Non-pigmented ciliary epithelial cell (primary cell): ENCODE data around the gene ARL13B.
"Not testable (repeated sequence)": the region's sequence is repeated elsewhere in the genome, so short reads cannot be mapped to it uniquely, and the experiment has no call there.

Experiments
- DNase-seq: peaks from one replicate; pipeline ENCODE4 v3.0.0-alpha.2; 2010; ENCODE audit warnings: low read depth

ARL13B gene

GRCh38 chr3:94001191-94001590, 21.2 kb downstream of the ARL13B start:
- no peak for DNase-seq

GRCh38 chr3:94001827-94002495, 22.0 kb downstream of the ARL13B start:
- DNase-seq = no peak

GRCh38 chr3:94004301-94004910, 24.5 kb downstream of the ARL13B start:
- no peak for DNase-seq

DNA sequence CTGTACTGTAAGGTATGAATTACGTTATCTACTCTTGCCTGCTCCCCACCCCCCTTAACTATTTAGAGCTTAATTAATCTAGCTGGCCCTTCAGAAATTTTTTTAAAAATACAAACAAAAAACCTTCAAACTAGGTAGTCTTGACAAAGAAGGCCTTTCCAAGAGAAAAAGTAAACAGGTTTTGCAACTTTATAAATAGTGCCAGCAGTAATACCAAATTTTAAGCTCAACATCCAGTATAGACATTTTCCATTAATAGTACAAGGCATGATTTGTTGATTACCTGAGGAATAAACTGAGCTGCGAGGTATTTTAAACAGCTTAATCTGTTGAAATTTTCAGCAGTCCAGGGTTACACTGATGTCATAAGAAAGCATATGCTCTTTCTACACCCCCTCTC, 28.3 kb downstream of the ARL13B start:
- DNase-seq = no peak

- no peak for DNase-seq
Observed at GRCh38 chr3:94009608-94010007, 29.7 kb downstream of the ARL13B start.

- no peak for DNase-seq
Observed at GRCh38 chr3:94011233-94011711, 31.3 kb downstream of the ARL13B start.

DNA sequence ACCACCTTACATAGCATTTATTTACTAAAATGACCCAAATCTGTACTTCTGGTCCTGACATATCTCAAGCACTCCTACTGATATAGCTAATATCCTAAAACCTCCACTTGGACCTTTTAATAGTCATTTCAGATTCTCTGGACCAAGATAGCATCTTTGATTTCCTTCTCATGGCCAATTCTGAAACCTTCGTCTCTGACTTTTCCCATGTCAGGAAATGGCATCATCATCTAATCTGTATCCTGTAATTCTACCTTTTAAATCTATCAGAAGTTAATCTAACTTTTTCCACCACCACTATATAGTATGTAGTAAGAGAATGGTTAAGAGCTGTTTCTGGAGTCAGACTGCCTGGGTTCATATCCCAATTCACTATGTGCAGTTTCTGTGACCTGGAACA, 32.2 kb downstream of the ARL13B start:
- no peak for DNase-seq

DNA sequence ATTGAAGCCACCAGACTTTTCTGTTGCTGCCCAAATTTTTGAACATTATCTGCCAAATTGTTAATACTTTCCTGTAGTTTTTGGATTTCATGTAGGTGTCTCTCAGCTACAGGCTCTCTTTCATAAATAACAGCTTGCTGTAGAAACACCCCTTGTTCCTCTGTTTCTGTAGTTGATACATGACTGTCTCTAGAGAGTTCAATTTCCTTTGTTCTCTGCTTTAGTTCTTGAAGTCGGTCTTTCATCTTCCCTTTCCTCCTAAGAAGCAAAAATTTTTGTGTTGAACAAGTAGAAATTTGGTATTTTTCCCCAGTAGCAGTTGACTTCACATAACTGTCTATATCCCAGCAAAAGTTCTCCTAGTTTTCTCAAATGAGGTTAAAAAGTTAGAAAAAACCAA, 35.1 kb downstream of the ARL13B start:
- DNase-seq = no peak

DNA sequence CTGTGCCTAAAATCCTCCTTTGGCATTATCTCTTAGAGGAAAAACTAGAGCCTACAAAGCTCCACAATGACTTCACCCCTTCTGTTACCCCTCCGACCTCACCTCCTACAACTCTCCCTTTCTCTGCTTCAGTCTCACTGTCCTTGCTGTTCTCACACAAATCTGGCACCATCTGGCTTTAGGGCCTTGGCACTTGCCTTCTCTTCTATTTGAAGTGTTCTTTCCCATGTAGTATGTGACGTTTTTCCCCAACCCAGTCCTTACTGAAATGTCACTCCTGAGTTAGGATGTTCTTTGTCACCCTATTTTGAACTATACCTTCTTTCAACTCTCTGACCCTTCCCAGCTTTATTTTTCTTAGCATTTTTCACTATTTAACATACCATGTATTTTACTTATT, 39.7 kb downstream of the ARL13B start:
- DNase-seq = no peak

DNA sequence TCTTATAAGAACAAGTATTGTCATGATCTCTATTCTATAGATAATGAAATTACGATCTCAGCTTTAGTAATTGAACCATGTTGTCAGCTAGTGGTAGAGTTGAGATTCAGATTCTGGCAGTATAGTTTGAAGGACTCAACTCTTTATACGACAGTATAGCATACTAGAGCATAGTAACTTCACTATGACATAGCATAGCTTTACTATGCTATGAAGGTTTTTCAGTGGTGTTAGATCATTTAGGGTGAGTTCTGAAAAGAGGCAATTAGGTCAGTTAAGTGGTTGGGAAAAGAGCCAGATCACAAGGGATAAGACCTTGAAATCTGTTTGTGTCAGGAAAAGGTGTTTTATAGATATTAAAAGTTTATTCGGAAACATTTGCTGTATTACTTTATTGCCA, 40.3 kb downstream of the ARL13B start:
- no peak for DNase-seq

GRCh38 chr3:94024385-94024784, 44.4 kb downstream of the ARL13B start:
- no peak for DNase-seq

DNA sequence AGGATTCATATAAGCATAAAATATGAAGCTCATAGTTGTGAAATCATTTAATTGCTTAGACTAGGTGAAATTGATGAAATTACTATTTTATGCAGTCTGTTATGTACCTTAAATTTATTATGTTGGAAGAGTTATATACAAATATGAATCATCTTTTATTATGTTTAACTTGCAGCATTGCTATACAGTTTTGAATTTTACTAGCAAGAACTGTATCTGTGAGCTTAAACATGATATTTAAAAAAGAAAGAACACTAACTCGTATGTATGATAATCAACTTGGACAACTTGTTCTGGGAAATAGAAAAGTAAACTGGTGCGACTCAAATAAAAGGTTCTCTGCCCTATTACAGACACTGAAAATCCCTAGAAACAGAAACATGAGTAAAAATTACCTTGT, 46.7 kb downstream of the ARL13B start:
- no peak for DNase-seq

DNA sequence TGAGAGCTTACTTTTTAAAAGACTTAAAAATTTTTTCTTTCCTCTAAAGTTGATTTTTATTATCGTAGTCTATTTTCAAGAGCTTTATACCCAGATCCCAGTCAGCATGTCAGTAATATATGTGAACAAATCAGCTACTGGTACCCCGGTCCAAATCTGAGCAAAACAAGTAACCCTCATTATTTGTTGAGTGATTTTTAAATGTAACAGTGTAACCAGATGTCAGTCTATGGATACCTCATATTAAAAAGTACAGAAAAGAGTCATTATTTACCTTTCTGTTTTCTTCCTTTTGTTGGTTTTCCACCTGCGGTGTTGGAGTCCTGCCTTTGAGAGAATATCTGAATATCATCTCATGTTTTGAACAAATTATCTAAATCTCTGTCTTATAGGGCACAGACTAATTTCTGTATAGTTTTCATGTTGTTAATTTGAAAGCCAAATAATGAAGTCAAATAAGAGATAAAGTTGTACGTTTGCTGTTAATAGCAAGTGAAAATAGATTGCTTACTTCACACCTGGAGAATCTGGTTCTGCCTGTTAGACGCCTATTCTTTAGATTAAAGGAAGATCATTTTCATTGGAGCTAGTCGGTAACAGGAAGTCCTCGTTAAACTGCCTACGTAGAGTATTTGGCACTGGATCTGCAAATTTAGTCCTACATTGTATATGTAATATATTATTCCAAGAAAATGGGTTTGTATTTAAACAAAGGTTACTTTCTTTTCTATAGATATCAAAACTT, 48.3 kb downstream of the ARL13B start, which contains the start of gene STX19:
Gene STX19 (minus strand): TSS at position 505 of the 745 bp plus-strand sequence. CDS start 13,328 bp downstream, outside the sequence.
- DNase-seq = no peak

DNA sequence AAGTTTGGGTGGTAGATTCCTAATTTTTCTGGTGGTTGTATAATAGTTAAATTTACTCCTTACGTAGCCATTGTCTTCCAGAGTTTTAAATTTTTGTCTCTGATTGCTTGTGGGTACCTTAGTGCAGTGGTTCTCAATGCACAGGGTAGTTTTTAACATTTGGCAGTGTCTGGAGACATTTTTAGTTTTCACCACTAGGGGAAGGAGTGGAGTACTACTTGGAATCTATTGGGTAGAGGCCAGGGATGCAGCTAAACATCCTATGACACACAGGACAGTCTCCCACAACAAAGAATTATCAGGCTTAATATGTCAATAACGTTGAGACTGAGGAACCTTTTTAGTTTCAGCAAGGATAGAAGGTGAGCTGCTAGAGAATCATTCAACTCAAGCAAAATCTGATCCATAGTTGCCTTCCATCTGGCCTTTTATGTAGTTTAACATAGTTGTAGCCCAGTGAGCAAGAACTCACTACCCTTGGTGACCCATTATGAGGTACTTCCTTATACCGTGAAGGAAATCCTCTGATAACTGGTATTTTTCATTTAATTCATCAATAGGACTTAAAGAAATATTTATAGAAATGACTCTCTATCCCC, 57.1 kb downstream of the ARL13B start:
- no peak for DNase-seq

GRCh38 chr3:94043285-94043684, 63.3 kb downstream of the ARL13B start:
- no peak for DNase-seq

- DNase-seq = not testable (repeated sequence)
Observed at GRCh38 chr3:94044100-94044936, 64.4 kb downstream of the ARL13B start.

GRCh38 chr3:94046533-94046932, 66.6 kb downstream of the ARL13B start:
- DNase-seq = no peak

GRCh38 chr3:94049267-94049666, 69.3 kb downstream of the ARL13B start:
- no peak for DNase-seq

DNA sequence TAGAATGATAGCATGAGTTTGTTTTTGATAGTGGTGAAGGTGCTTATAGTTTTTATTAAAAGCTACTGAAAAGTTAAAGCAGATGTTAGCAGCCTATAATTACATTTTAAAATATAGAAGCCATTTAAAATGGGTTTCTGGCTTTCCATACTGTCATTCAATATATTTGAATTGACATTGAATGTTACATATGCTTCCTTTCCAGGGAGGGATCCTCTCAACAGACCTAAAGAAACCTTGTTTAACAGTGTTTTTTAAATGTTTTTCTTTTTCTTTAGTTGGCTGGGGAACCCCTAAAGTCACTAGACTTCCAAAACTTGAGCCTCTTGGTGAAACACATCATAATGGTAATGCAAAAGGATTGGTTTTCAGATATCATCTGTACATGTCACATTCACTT, 70.6 kb downstream of the ARL13B start:
- DNase-seq = no peak

GRCh38 chr3:94061297-94061696, 81.3 kb downstream of the ARL13B start:
- DNase-seq = no peak

- DNase-seq = peak; percentile 93
Observed at GRCh38 chr3:94062513-94063404, 82.8 kb downstream of the ARL13B start, which contains the start of the genes DHFR2 and NSUN3. TSS of gene DHFR2 (minus strand) at chr3:94062916. CDS start at chr3:94061511, 1,405 bp downstream. TSS of gene NSUN3 (plus strand) at chr3:94063061. CDS start at chr3:94063127, 66 bp downstream.
